ENCODE data around the gene FBXL17. TPM values are rescaled to one million over a fixed set of nuclear protein-coding genes. Genes with fewer than 3 reads are reported as not detected.

Gene FBXL17
- total RNA-seq, 1 experiment from 2014 or later = 8.8 TPM

DNA sequence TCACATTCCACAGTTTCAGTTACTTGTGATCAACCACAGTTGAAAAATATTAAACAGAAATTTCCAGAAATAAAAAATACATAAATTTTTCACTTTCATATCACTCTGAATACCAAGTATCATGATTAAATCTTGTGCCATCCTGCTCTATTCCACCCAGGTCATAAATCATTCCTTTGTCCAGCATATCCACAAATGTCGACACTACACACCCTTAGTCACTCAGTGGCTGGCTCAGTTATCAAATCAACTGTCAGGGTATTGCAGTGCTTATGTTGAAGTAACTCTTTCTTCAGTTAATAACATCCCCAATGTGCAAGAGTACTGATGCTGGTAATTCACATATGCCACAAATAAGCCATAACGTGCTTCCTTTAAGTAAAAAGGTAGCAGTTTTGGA is 115.7 kb downstream of the FBXL17 start:
- POLR2A ChIA-PET (ENCODE audit: unreplicated experiment) = no interaction called here
- CTCF ChIA-PET = no interaction called here
- H3K4me1 ChIP-seq (ENCODE audit: insufficient read depth, low read length) = no peaks in the 10 kb centered on the region
- H2AFZ ChIP-seq (ENCODE audit: low read length) = no peak overlapping the region
- BruUV-seq (replicated peaks) = no TSS peak
- H3K36me3 ChIP-seq (ENCODE audit: low read depth, low read length) = no peaks in the 10 kb centered on the region
- no peaks in the 10 kb centered on the region for H3F3A ChIP-seq (ENCODE audit: low read length, unreplicated experiment)
- H3K9me3 ChIP-seq (ENCODE audit: low read length) = no peaks in the 10 kb centered on the region
- no peak overlapping the region for H3K4me3 ChIP-seq (ENCODE audit: low read length)
- no peak overlapping the region for H3K4me2 ChIP-seq (ENCODE audit: low read length)
- ATAC-seq = peak; percentile 31; the same call in 1 of the 2 replicates
- no peaks in the 10 kb centered on the region for H3K27me3 ChIP-seq (ENCODE audit: low read length)
- intact Hi-C loops (cut with micrococcal nuclease) = no loop called here
- no peak overlapping the region for H3K9ac ChIP-seq (ENCODE audit: low read length)
- H3K27ac ChIP-seq (ENCODE audit: low read length) = no peak overlapping the region
- no peak for TF ChIP-seq EZH2phosphoT487 (IDR thresholded peaks at IDR 0.05; ENCODE audit: borderline replicate concordance, low read length)
- TF ChIP-seq EZH2 (IDR thresholded peaks at IDR 0.05; ENCODE audit: low read length, unreplicated experiment) = no peak
- TF ChIP-seq, protein P1, sequence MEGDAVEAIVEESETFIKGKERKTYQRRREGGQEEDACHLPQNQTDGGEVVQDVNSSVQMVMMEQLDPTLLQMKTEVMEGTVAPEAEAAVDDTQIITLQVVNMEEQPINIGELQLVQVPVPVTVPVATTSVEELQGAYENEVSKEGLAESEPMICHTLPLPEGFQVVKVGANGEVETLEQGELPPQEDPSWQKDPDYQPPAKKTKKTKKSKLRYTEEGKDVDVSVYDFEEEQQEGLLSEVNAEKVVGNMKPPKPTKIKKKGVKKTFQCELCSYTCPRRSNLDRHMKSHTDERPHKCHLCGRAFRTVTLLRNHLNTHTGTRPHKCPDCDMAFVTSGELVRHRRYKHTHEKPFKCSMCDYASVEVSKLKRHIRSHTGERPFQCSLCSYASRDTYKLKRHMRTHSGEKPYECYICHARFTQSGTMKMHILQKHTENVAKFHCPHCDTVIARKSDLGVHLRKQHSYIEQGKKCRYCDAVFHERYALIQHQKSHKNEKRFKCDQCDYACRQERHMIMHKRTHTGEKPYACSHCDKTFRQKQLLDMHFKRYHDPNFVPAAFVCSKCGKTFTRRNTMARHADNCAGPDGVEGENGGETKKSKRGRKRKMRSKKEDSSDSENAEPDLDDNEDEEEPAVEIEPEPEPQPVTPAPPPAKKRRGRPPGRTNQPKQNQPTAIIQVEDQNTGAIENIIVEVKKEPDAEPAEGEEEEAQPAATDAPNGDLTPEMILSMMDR (conservative IDR thresholded peaks at IDR 0.05; ENCODE audit: low read depth, low read length) = no peak
- H3K79me2 ChIP-seq (ENCODE audit: low read length) = no peaks in the 10 kb centered on the region
- no peaks in the 10 kb centered on the region for H3K9me2 ChIP-seq (replicated peaks; ENCODE audit: low read length)
- H4K20me1 ChIP-seq (ENCODE audit: low read length) = no peaks in the 10 kb centered on the region
- DNase-seq = peak; percentile 47

DNA sequence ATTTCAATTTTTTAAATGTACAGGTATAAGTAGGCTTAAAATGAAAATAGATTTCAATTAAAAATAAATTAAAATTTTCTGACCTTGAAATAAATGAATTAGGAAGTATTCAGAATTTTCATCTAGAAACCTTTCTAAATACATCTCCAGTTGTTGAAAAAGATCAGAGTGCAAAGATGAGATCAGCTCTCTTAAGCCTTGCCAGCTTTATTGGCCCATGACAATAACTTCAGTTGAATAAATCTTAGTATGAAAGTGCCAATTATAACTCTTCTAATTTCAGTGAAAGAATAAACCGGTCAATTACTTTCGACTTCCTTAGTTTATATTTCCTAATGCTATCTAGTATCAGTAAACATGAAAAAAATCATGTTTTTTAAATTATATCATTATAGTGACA is 117.4 kb downstream of the FBXL17 start:
- H3F3A ChIP-seq (ENCODE audit: low read length, unreplicated experiment) = no peaks in the 10 kb centered on the region
- no peak overlapping the region for H3K27ac ChIP-seq (ENCODE audit: low read length)
- ChIA-PET POLR2A (ENCODE audit: unreplicated experiment) (no interaction called here), CTCF (no interaction called here)
- TF ChIP-seq, protein P1 (conservative IDR thresholded peaks at IDR 0.05; ENCODE audit: low read depth, low read length) = no peak
- TF ChIP-seq EZH2 (IDR thresholded peaks at IDR 0.05; ENCODE audit: low read length, unreplicated experiment) (no peak), EZH2phosphoT487 (IDR thresholded peaks at IDR 0.05; ENCODE audit: borderline replicate concordance, low read length) (no peak)
- H2AFZ ChIP-seq (ENCODE audit: low read length) = no peak overlapping the region
- no peak overlapping the region for H3K9ac ChIP-seq (ENCODE audit: low read length)
- intact Hi-C loops (cut with micrococcal nuclease) = no loop called here
- H3K9me3 ChIP-seq (ENCODE audit: low read length) = no peaks in the 10 kb centered on the region
- H3K4me1 ChIP-seq (ENCODE audit: insufficient read depth, low read length) = no peaks in the 10 kb centered on the region
- no TSS peak for BruUV-seq (replicated peaks)
- no peaks in the 10 kb centered on the region for H3K27me3 ChIP-seq (ENCODE audit: low read length)
- no peaks in the 10 kb centered on the region for H3K9me2 ChIP-seq (replicated peaks; ENCODE audit: low read length)
- H3K79me2 ChIP-seq (ENCODE audit: low read length) = no peaks in the 10 kb centered on the region
- no peak overlapping the region for H3K4me2 ChIP-seq (ENCODE audit: low read length)
- H4K20me1 ChIP-seq (ENCODE audit: low read length) = no peaks in the 10 kb centered on the region
- no peaks in the 10 kb centered on the region for H3K36me3 ChIP-seq (ENCODE audit: low read depth, low read length)
- ATAC-seq = no peak
- no peak for DNase-seq
- no peak overlapping the region for H3K4me3 ChIP-seq (ENCODE audit: low read length)

DNA sequence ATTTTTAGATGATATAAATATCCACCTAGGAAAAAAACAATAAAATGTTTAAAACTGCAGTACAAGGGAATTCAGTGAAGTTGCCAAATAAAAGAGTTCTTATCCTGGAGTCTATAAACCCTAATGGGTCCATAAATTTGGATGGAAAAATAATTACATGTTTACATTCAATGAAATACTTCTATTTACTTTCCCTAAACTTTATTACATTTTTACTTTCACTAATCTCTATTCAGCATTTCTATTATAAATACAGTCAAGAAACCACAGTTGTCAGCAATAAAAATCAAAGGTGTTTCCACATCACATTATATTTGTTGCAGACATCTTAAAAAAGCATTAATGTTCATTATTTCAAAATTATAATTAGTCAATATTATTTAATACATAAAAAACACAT is 118.6 kb downstream of the FBXL17 start:
- no peaks in the 10 kb centered on the region for H3F3A ChIP-seq (ENCODE audit: low read length, unreplicated experiment)
- TF ChIP-seq EZH2 (IDR thresholded peaks at IDR 0.05; ENCODE audit: low read length, unreplicated experiment) (no peak), EZH2phosphoT487 (IDR thresholded peaks at IDR 0.05; ENCODE audit: borderline replicate concordance, low read length) (no peak)
- TF ChIP-seq, protein P1 (conservative IDR thresholded peaks at IDR 0.05; ENCODE audit: low read depth, low read length) = no peak
- no peak overlapping the region for H3K9ac ChIP-seq (ENCODE audit: low read length)
- no peak overlapping the region for H3K27ac ChIP-seq (ENCODE audit: low read length)
- H3K4me3 ChIP-seq (ENCODE audit: low read length) = no peak overlapping the region
- no peak overlapping the region for H2AFZ ChIP-seq (ENCODE audit: low read length)
- H3K9me3 ChIP-seq (ENCODE audit: low read length) = no peaks in the 10 kb centered on the region
- no peaks in the 10 kb centered on the region for H3K4me1 ChIP-seq (ENCODE audit: insufficient read depth, low read length)
- ATAC-seq = no peak
- BruUV-seq (replicated peaks) = no TSS peak
- no peaks in the 10 kb centered on the region for H3K36me3 ChIP-seq (ENCODE audit: low read depth, low read length)
- intact Hi-C loops (cut with micrococcal nuclease) = no loop called here
- no peaks in the 10 kb centered on the region for H3K9me2 ChIP-seq (replicated peaks; ENCODE audit: low read length)
- H3K4me2 ChIP-seq (ENCODE audit: low read length) = no peak overlapping the region
- DNase-seq = no peak
- ChIA-PET POLR2A (ENCODE audit: unreplicated experiment) (no interaction called here), CTCF (no interaction called here)
- H4K20me1 ChIP-seq (ENCODE audit: low read length) = no peaks in the 10 kb centered on the region
- no peaks in the 10 kb centered on the region for H3K79me2 ChIP-seq (ENCODE audit: low read length)
- H3K27me3 ChIP-seq (ENCODE audit: low read length) = no peaks in the 10 kb centered on the region
